ENCODE results near the gene TYMP. TPM values are rescaled to one million over a fixed set of nuclear protein-coding genes. Genes with fewer than 3 reads are reported as not detected.

Gene TYMP
- total and polyA plus RNA-seq, 2 donors (not counting 3 experiments of a cell fraction or from before 2014, with no cell fraction given) = 2.0 to 2.4 TPM

DNA sequence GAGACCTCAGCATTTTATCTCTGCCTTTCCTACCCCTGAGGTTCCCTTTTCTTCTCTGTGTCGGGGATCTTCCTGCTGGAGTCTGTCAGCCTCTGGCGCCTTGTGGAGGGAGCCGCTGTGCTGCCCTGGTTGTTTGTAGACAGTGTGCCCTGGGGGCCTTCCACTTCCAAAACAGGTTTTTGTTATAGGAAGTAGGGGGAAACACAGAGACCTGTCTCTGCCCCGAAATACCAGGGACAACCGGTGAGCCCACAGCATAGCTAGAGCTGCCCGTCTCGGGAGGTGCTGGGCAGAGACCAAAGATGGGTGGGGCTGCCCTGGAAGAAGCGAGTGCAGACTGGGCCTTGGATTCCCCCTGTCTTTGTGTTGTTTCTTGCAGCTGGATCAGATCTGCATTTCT lies 13.7 kb downstream of the TYMP start:
- H3K4me2 ChIP-seq (ENCODE audit: insufficient read depth, low read length) = no peak overlapping the region
- dilution Hi-C loops (cut with MboI; ENCODE audit: extremely low pct_ligation_motif_present, low sequenced_read_pairs) (no loop called here), intact Hi-C loops (cut with micrococcal nuclease) (no loop called here)
- H3K9me3 ChIP-seq (replicated peaks; ENCODE audit: control insufficient read depth, insufficient read depth, low read length) = no peaks in the 10 kb centered on the region
- H2AFZ ChIP-seq (ENCODE audit: low read depth, low read length) = no peak overlapping the region
- no peak overlapping the region for H3K27ac ChIP-seq (ENCODE audit: insufficient read depth, low read depth, low read length)
- H3K4me3 ChIP-seq (replicated peaks in 1 of 3; ENCODE audit: insufficient read depth in 1 of 3, low read depth in 1 of 3, low read length in 3 of 3) = no peak overlapping the region
- H3K9ac ChIP-seq (replicated peaks; ENCODE audit: extremely low read depth, insufficient read depth, low read length) = no peak overlapping the region
- BruUV-seq (replicated peaks) = no TSS peak
- ChIA-PET POLR2A (no interaction called here), CTCF (interaction anchor here (3.0 kb wide), 1 partner anchor 9 kb away, joined by 23 read pairs; the partner anchor contains the start of gene SCO2)
- H3K27me3 ChIP-seq (ENCODE audit: control insufficient read depth in 2 of 2, insufficient read depth in 2 of 2, low read length in 2 of 2) = no peaks in the 10 kb centered on the region
- H4K20me1 ChIP-seq (replicated peaks; ENCODE audit: control insufficient read depth, extremely low read depth, insufficient read depth, low read length) = no peaks in the 10 kb centered on the region
- DNase-seq (ENCODE audit: low read depth, low spot score) = no peak
- H3K9me1 ChIP-seq (replicated peaks; ENCODE audit: control insufficient read depth, extremely low read depth, insufficient read depth, low read length) = no peaks in the 10 kb centered on the region
- H3K36me3 ChIP-seq (ENCODE audit: control insufficient read depth in 2 of 2, extremely low read depth in 1 of 2, insufficient read depth in 2 of 2, low read length in 2 of 2) = peaks cover 0 to 5% of the 10 kb centered on the region in 2 experiments
- peaks cover 16% of the 10 kb centered on the region for H3K79me2 ChIP-seq (ENCODE audit: control insufficient read depth, insufficient read depth, low read length)
- FAIRE-seq = no peak
- TF ChIP-seq MYC (IDR thresholded peaks at IDR 0.05; ENCODE audit: low read depth, low read length) (no peak), POLR2A (IDR thresholded peaks at IDR 0.05; ENCODE audit: low read depth, low read length) (no peak), EZH2 (IDR thresholded peaks at IDR 0.05; ENCODE audit: borderline replicate concordance, low read depth, low read length, severe bottlenecking) (no peak), FOS (IDR thresholded peaks at IDR 0.05; ENCODE audit: borderline replicate concordance, insufficient read depth, low read length) (no peak), POLR2AphosphoS5 (IDR thresholded peaks at IDR 0.05; ENCODE audit: insufficient read depth, low read depth, low read length) (no peak), GATA2 (IDR thresholded peaks at IDR 0.05; ENCODE audit: insufficient read depth, insufficient read length, low read depth, low read length) (no peak), JUN (IDR thresholded peaks at IDR 0.05; ENCODE audit: borderline replicate concordance, insufficient read depth, insufficient read length, low read depth) (no peak)
- TF ChIP-seq, protein P1, sequence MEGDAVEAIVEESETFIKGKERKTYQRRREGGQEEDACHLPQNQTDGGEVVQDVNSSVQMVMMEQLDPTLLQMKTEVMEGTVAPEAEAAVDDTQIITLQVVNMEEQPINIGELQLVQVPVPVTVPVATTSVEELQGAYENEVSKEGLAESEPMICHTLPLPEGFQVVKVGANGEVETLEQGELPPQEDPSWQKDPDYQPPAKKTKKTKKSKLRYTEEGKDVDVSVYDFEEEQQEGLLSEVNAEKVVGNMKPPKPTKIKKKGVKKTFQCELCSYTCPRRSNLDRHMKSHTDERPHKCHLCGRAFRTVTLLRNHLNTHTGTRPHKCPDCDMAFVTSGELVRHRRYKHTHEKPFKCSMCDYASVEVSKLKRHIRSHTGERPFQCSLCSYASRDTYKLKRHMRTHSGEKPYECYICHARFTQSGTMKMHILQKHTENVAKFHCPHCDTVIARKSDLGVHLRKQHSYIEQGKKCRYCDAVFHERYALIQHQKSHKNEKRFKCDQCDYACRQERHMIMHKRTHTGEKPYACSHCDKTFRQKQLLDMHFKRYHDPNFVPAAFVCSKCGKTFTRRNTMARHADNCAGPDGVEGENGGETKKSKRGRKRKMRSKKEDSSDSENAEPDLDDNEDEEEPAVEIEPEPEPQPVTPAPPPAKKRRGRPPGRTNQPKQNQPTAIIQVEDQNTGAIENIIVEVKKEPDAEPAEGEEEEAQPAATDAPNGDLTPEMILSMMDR (IDR thresholded peaks at IDR 0.05; ENCODE audit: extremely low read depth in 1 of 2, insufficient read depth in 1 of 2, low read depth in 1 of 2, low read length in 2 of 2) = no peak
- peaks cover 3% of the 10 kb centered on the region for H3K4me1 ChIP-seq (ENCODE audit: control insufficient read depth, extremely low read depth, insufficient read depth, low read length)

Measured in endothelial cell of umbilical vein (primary cell).